Measurements from ENCODE around the gene PAPSS2.

GRCh38 chr10:87734987-87735827 is 75.5 kb downstream of the PAPSS2 start:
- TF ChIP-seq CTCF (IDR thresholded peaks at IDR 0.05) (no peak), POLR2A (IDR thresholded peaks at IDR 0.05) (no peak)

Data from lower leg skin (tissue), 3 donors.